Lung microvascular endothelial cell (primary cell): ENCODE results near the gene TNS3. TPM values are rescaled to one million over a fixed set of nuclear protein-coding genes. Genes with fewer than 3 reads are reported as not detected.

ENCODE experiments used
- DNase-seq, 2 donors: peaks; one replicate each; pipeline versions ENCODE4 v3.0.0 to v3.0.0-alpha.2; 2010; ENCODE audit warnings: low read depth in 2 of 2
- total RNA-seq: library from RNA; depleted of rRNA; stranded (reverse); fragments of >200 nt; gene quantifications from 2 replicates; pipeline ENCODE4 v1.2.1, GENCODE V29; 2014

Gene TNS3
- total RNA-seq, 1 donor from 2014 or later, result 10.3 TPM

DNA sequence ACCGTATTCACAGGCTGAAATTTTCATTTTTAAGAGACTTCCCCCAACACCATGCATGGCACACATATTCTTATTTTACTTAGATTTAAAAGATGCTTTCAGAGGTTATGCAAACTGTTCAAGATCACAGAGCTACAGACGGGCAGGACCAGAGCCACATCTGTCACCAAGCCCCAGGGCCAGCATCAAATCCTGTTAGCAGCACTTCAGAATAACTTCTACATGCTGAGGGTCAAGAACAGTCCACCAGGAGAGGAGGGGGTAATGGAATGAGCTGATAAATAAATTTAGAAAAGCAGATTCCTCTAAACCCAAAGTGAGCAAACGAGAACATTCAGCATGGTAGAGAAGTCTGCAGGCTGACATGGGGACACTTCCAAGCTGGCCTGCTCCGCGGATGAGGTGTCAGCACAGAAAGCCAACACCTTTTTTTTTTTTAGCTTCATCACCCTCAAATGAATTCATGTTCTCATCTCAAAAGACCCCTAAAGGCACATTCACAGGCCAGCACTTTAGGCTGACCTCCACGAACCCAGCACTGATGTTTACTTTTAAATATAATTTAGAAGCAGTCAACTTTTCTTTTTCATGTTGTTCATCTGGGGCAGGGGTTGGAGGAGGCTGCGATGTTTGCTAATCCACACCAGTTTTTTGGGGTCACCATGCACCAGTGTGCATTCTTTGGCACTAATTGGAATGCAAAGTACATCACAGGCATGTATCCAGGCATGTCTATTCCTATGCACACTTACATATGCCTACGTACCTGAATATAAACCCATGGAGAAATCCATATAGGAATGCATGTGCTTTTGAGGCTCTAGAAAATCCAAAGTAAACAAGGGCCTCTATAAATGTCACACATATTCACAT lies 249.0 kb downstream of the TNS3 start:
- DNase-seq, result no peak

GRCh38 chr7:47332213-47332612 lies 249.7 kb downstream of the TNS3 start:
- no peak for DNase-seq

- DNase-seq, result no peak
Observed at GRCh38 chr7:47331179-47331565, 250.7 kb downstream of the TNS3 start.

- no peak for DNase-seq
Observed at GRCh38 chr7:47330561-47331178, 251.2 kb downstream of the TNS3 start.

DNA sequence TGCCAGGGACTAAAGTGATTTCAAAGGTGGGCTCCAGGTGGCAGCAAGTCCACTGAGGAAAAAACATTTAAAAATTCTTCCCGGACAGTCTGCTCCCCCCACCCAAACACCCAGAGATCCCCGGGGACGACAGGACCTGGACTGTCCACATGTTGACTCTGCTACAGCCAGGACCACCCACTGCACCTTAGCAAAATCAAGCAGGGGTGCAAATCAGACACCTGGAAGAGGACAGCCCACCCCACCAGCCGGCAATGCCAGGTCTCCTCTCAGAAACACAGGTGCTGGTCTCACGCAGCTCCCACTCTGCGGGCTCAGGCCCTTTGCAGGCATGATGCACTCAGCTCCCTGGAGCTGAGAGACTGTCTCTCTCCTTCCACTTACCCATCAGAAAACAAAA lies 251.9 kb downstream of the TNS3 start:
- no peak for DNase-seq

DNA sequence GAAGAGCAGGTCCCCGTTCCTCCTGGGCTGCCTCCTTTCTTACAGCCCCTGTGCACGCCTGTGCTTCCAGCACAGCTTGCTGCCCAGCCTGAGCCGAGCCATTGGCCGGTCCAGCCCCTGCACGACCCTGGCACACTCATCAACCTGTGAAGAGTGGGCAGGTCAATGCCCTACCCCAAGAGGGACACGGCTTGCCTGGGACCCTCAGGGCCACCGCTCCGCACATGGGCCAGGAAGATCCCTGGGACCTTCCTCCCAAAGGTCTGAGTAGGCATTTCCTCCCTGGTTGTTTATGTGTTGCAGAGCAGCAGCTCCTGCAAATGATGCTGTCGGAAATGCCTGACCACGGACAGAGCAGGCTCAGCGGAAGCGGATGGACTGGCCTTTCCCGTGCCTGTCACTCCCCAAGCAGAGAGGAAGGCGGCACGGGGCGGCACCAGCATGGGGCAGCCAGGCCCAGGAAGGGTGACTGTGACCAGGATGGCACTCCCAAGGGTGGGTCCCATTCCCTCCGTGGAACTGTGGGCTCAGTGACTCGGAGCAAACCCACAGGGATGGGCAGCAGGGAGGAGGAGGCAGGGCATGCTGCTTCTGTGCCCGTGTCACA lies 252.5 kb downstream of the TNS3 start:
- peak; percentile 70 to 85 for DNase-seq

- DNase-seq, result no peak
Observed at GRCh38 chr7:47328392-47329319, 253.3 kb downstream of the TNS3 start.

GRCh38 chr7:47327698-47328391 lies 254.1 kb downstream of the TNS3 start:
- peak; percentile 20 to 73 for DNase-seq

- no peak for DNase-seq
Observed at GRCh38 chr7:47327346-47327697, 254.6 kb downstream of the TNS3 start.

GRCh38 chr7:47326808-47327207 lies 255.1 kb downstream of the TNS3 start:
- DNase-seq, result peak in 1 of 2 donors; percentile 12

DNA sequence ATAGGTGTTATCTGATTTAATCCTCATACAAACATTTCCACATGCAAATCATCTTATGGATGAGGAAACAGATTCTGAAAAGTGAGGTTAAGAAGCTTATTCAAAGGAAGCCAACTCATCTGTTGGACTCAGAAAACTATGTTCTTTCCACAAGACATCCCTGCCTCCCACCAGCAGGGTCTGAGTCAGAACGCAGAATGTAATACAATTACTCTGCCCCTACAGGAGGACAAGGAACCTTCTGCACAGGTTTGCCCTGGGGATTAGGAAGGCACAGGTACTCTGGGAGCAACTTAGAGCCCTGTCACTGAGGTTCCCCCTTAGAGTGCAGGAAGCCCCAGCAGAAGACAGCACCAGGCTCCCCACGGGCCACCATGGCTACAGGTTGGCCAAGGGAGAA lies 255.7 kb downstream of the TNS3 start:
- DNase-seq, result peak in 1 of 2 donors; percentile 76

GRCh38 chr7:47325337-47325736 lies 256.6 kb downstream of the TNS3 start:
- no peak for DNase-seq

- DNase-seq, result no peak
Observed at GRCh38 chr7:47323904-47324303, 258.0 kb downstream of the TNS3 start.

DNA sequence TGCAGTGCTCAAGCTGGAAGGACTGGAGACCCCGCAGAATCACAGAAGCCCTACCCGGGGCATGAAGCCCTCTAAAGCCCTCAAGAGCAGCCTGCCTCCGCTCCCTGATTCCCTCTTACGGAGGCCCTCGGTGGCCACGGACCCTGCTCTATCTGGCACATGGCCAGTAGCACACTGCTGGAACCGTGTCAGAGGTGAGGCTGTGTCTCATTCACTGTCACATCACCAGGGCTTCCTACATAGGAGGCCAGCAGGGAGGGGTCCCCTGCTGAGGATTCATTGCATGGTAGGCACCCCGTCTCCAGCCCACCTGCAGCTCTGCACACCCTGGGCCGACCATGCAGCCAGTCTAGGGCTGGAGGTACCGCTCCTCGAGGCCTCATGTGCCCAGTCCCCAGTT lies 259.2 kb downstream of the TNS3 start:
- no peak for DNase-seq

DNA sequence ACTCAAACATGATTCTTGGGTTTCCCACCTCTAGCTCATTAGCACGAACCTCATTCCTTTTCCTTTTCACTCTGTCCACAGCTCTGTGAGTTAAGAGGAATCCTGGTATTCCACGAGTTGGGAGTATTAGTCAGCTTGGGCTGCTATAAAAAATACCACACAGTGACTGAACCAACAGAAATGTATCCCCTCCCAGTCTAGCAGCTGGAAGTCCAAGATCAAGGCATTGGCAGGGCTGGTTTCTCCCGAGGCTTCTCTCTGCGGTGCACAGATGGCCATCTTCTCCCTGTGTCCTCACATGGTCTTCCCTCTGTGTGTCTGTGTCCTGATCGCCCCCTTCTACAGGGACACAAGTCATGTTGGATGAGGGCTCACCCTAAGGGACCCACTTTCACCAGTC lies 261.6 kb downstream of the TNS3 start:
- no peak for DNase-seq

- DNase-seq, result no peak
Observed at GRCh38 chr7:47318395-47319182, 263.3 kb downstream of the TNS3 start.

GRCh38 chr7:47317487-47317886 lies 264.4 kb downstream of the TNS3 start:
- DNase-seq, result peak in 1 of 2 donors; percentile 36

DNA sequence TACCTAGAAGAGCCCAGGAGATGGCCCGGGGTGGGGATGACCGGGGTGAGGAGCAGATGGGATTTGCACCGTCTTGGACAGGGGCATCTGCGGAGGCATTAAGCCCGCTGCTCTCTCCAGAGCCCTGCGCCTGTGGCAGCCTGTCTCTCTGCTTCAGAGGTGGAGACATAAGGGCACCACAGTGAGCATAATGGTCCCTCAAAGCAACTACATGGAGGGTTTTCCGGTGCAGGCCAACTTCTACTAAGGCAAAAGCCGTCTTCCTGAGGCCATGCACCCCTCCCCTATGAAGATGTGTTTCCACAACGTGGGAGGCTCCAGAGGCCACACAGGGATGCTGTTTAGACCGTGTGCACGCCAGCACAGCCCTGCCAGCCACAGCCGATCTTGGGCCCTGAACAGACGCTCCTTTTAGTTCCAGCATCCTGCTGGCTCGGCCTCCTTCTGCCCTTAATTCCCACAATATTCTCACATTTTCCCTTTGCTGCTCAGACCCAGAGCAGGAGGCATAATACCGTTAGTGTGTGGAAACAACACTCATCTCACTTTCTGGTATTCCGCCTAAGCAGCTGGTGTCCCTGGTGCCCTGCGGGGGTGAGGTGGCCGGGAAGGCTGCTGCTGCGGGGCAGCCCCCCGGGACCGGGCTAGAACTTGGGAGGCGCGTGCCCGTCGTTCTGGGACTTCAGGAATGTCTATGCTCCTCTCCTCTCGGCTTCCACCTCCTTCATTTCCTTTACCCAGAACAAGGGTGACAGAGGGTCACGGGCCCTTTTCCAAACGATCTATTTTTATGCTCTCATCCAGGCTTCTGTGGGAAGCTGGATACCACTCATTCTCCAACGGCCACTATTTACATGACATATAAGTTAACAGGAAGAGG lies 266.9 kb downstream of the TNS3 start:
- DNase-seq, result peak in 1 of 2 donors; percentile 79

- DNase-seq, result no peak
Observed at GRCh38 chr7:47314248-47314647, 267.7 kb downstream of the TNS3 start.
